GM12872 (cell line): ENCODE measurements around the gene ITGA1.

Source experiments
- CTCF ChIP-seq: IDR thresholded peaks from 3 replicates; pipeline ENCODE4 v1.5.1; 2011; ENCODE audit warnings: low read depth, mild to moderate bottlenecking, low read length, moderate library complexity; ENCODE audit not compliant: insufficient read depth

ITGA1 gene

DNA sequence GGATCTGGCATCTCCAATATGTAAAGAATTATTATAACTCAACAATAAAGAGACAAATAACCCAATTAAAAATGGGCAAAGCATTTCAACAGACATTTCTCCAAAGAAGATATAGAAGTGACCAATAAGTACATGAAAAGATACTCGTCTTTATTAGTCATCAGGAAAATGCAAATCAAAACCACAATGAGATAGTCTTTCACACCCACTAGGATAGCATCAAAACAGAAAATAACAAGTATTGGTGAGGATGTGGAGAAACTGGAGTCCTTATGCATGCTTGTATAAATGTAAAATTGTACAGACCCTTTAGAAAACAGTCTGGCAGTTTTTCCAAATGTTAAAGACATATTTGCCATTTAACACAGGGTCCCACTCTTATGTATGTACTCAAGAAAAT lies 39.1 kb upstream of the ITGA1 start:
- no peak for TF ChIP-seq CTCF

- no peak for TF ChIP-seq CTCF
Measured at GRCh38 chr5:52749666-52750065, 38.0 kb upstream of the ITGA1 start.

DNA sequence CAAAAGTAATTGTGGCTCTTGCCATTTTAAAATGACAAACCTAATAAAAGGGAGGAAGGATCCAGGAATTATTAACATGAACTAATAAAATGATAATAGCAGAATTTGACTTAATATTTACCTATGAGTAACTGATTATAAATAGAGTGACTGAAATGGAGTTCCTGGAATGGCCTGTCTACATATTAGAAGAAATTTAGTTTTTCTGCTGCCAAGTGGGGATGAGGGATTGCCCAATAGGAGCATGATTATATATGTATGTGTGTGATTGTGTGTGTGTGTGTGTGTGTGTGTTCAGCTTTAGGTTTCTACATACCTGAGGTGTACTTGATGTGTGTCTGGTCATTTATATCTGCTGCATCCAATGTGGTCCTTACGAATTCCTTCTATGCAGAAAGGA lies 36.6 kb upstream of the ITGA1 start:
- TF ChIP-seq CTCF = no peak

DNA sequence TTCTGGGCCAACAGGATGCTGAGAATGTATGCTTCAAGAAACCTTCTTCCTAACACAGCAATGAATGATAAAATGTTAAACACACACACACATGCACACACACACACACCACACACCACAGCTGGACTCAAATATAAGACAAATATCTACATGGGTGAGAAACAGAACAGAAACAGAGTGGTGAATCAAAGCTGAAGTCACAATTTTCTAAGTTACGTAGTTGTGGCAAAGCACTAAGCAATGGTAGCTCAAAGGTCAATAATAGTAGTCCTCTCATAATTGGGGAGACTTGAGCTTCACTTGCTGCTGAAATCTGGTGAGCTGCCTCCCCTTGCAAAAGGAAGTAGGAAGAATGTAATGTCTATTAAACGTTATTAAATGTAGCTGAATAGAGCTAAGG lies 33.7 kb upstream of the ITGA1 start:
- no peak for TF ChIP-seq CTCF

GRCh38 chr5:52757527-52757926 lies 30.2 kb upstream of the ITGA1 start:
- no peak for TF ChIP-seq CTCF

DNA sequence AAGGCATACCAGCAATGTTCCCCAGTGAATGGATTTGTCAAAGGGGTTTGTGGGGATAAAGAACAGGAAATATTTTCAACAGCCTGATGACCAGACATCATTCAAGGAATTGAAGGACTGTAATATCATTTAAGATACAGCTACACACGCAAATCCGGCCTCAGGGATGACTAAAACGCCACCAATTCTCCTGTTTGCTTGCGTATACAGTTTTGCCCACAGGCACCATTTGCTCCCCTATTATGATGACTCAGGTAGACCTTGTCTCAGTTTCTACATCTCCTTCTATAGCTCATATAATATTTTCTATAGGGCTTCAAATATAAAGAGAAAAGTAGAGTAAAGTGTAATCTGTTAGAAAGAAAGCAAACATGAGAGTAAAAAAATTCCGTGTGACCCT lies 29.7 kb upstream of the ITGA1 start:
- no peak for TF ChIP-seq CTCF

DNA sequence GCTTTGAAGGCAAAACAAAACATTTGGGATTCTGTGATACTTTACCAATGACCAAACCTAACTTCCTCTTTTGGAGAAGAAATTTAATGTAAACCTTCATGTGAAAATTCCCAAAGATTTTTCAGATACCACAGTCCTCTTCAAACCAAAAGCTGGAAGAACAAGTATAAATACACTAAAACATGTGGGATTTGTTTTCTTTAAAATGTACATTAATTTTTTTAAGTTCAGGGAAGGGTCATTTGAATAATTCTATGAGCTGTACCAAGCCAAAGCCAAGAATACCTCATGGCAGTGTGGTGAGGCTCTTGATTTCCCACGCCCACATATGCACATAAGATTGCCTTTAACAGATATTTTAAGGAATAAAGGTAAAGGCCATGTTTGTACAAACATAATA lies 28.4 kb upstream of the ITGA1 start:
- TF ChIP-seq CTCF = no peak
